Caco-2 (cell line): Measurements from ENCODE around the gene ADAD2. TPM values are rescaled to one million over a fixed set of nuclear protein-coding genes. Genes with fewer than 3 reads are reported as not detected.

Experiments used
- BruUV-seq: library from RNA; stranded (reverse); fragments of 400-500 nt; replicated peaks from 2 replicates; lab custom pipeline; 2021; lab: Mats Ljungman, UMichigan
- CTCF ChIA-PET: fragments of 300-600 bp; sonication (Branson Sonifier 250); formaldehyde crosslinking; loops from one replicate; lab custom pipeline; 2022; ENCODE audit warnings: antibody characterized with exemption; lab: Charles Lee
- POLR2A ChIA-PET: fragments of 300-600 bp; sonication (Branson Sonifier 250); formaldehyde crosslinking; loops from one replicate; lab custom pipeline; 2022; ENCODE audit warnings: antibody characterized with exemption; lab: Charles Lee
- DNase-seq, 2 experiments: peaks; one replicate each; pipeline versions ENCODE4 v3.0.0 to v3.0.0-alpha.2; 2020 to 2022
- H3K27me3 ChIP-seq: replicated peaks from 2 replicates; pipeline ENCODE4 v1.6.0; 2011; ENCODE audit warnings: low read length; ENCODE audit not compliant: control insufficient read depth, insufficient read depth
- H3K36me3 ChIP-seq: 2 replicates; pipeline ENCODE4 v1.5.1; 2011; ENCODE audit warnings: low read length; ENCODE audit not compliant: control insufficient read depth, insufficient read depth
- H3K4me1 ChIP-seq: fragments of 250-450 bp; sonication (Bioruptor Pico); 2 replicates; pipeline ENCODE4 v1.5.1; 2020; ENCODE audit warnings: mild to moderate bottlenecking
- H3K4me3 ChIP-seq: 2 replicates; pipeline ENCODE4 v1.5.1; 2011; ENCODE audit warnings: low read depth, mild to moderate bottlenecking, control low read depth, low read length
- H3K9me3 ChIP-seq: fragments of 250-450 bp; sonication (Bioruptor Pico); 2 replicates; pipeline ENCODE4 v1.5.1; 2020; ENCODE audit warnings: mild to moderate bottlenecking, moderate library complexity
- H3K27ac Mint-ChIP-seq: one replicate; pipeline ENCODE4 v1.8.0; 2022; ENCODE audit warnings: mixed read lengths; ENCODE audit not compliant: unreplicated experiment
- H3K27me3 Mint-ChIP-seq: one replicate; pipeline ENCODE4 v1.8.0; 2022; ENCODE audit warnings: mixed read lengths; ENCODE audit not compliant: insufficient read depth, unreplicated experiment
- H3K36me3 Mint-ChIP-seq: one replicate; pipeline ENCODE4 v1.8.0; 2022; ENCODE audit warnings: mild to moderate bottlenecking, mixed read lengths; ENCODE audit not compliant: insufficient read depth, unreplicated experiment
- H3K4me1 Mint-ChIP-seq: one replicate; pipeline ENCODE4 v1.8.0; 2022; ENCODE audit warnings: low read depth, mixed read lengths; ENCODE audit not compliant: unreplicated experiment
- H3K4me3 Mint-ChIP-seq: one replicate; pipeline ENCODE4 v1.8.0; 2022; ENCODE audit warnings: mild to moderate bottlenecking, moderate library complexity, mixed read lengths; ENCODE audit not compliant: unreplicated experiment
- H3K9me3 Mint-ChIP-seq: one replicate; pipeline ENCODE4 v1.8.0; 2022; ENCODE audit warnings: mixed read lengths; ENCODE audit not compliant: unreplicated experiment
- CTCF ChIP-seq, 2 experiments: fragments of 200-600 bp in 1 of 2; IDR thresholded peaks; 1 replicate in 1 of 2; 2 replicates in 1 of 2; pipeline versions ENCODE4 v1.5.1 to v1.8.0; 2011 to 2022; ENCODE audit warnings: antibody characterized with exemption in 1 of 2, control low read depth in 1 of 2, inconsistent platforms in 1 of 2, low read depth in 1 of 2, low read length in 1 of 2, mild to moderate bottlenecking in 1 of 2, moderate library complexity in 1 of 2; ENCODE audit not compliant: insufficient read depth in 1 of 2, severe bottlenecking in 1 of 2, unreplicated experiment in 1 of 2
- intact Hi-C: fragments of 100-400 bp; cut with micrococcal nuclease; formaldehyde crosslinking; loops from one replicate; pipeline ENCODE4 v1.10.0; 2022; ENCODE audit not compliant: unreplicated experiment
- total RNA-seq: library from RNA; stranded (reverse); gene quantifications from 2 replicates; pipeline ENCODE4 v1.2.3, GENCODE V29; 2022

Gene ADAD2
- total RNA-seq, 1 experiment from 2014 or later = not detected

GRCh38 chr16:84166796-84167695 lies 23.9 kb upstream of the ADAD2 start:
- no peak for TF ChIP-seq CTCF (IDR thresholded peaks at IDR 0.05; ENCODE audit: insufficient read depth in 1 of 2, low read depth in 1 of 2, low read length in 1 of 2, severe bottlenecking in 1 of 2, unreplicated experiment in 1 of 2)
- Mint-ChIP-seq H3K36me3 (no peaks in the 10 kb centered on the region), H3K4me3 (no peak overlapping the region), H3K27ac (no peak overlapping the region), H3K27me3 (peaks cover 24% of the 10 kb centered on the region), H3K9me3 (no peaks in the 10 kb centered on the region), H3K4me1 (no peaks in the 10 kb centered on the region)
- Histone ChIP-seq H3K4me1 (no peaks in the 10 kb centered on the region), H3K9me3 (no peaks in the 10 kb centered on the region), H3K4me3 (no peak overlapping the region), H3K36me3 (no peaks in the 10 kb centered on the region), H3K27me3 (no peaks in the 10 kb centered on the region)
- intact Hi-C loops = no loop called here
- no peak for DNase-seq
- POLR2A ChIA-PET = no interaction called here
- BruUV-seq = no TSS peak
- CTCF ChIA-PET = interaction anchor here (0.8 to 1.4 kb wide), 2 partner anchors 20 to 28 kb away, joined by 3 to 9 read pairs; partner anchors contain the start of gene TAF1C

GRCh38 chr16:84169765-84170310 lies 21.1 kb upstream of the ADAD2 start:
- no peaks in the 10 kb centered on the region for H3K4me1 Mint-ChIP-seq
- Histone ChIP-seq H3K9me3 (no peaks in the 10 kb centered on the region), H3K4me3 (no peak overlapping the region), H3K36me3 (no peaks in the 10 kb centered on the region), H3K27me3 (no peaks in the 10 kb centered on the region), H3K4me1 (no peaks in the 10 kb centered on the region)
- no peak overlapping the region for H3K4me3 Mint-ChIP-seq
- intact Hi-C loops = no loop called here
- DNase-seq = no peak
- ChIA-PET POLR2A (no interaction called here), CTCF (interaction anchor here (0.7 to 3.5 kb wide), 3 partner anchors 17 to 156 kb away, joined by 3 to 19 read pairs (median 8); partner anchors contain the start of gene TAF1C)
- H3K27me3 Mint-ChIP-seq = peaks cover 14% of the 10 kb centered on the region
- TF ChIP-seq CTCF (IDR thresholded peaks at IDR 0.05; ENCODE audit: insufficient read depth in 1 of 2, low read depth in 1 of 2, low read length in 1 of 2, severe bottlenecking in 1 of 2, unreplicated experiment in 1 of 2) = no peak
- no peaks in the 10 kb centered on the region for H3K9me3 Mint-ChIP-seq
- peaks cover under 1% of the 10 kb centered on the region for H3K36me3 Mint-ChIP-seq
- no peak overlapping the region for H3K27ac Mint-ChIP-seq
- no TSS peak for BruUV-seq

DNA sequence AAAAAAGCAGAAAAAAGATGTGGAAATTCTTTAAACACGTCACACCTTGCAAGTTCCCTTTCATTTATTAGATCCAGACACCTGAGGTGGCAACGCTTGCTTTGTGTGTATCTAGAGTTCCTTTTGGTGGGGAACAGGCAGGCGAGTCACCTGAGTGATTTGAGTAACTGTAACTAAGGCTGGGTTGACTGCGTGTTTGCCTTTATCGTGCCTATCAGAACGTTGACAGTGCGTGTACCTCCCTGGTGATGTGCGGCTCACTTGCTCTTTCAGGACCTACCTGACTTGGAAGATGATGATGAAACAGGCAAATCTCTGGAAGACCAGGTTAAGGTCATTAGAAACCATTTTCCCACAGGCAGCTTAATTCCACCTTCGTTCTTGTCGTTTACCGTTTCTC lies 16.6 kb upstream of the ADAD2 start:
- BruUV-seq = no TSS peak
- CTCF ChIA-PET = interaction anchor here (1.4 to 1.9 kb wide), 1 partner anchor 13 kb away, joined by 4 to 10 read pairs; the partner anchor contains the start of gene TAF1C
- intact Hi-C loops = loop anchor here (2.0 kb wide), 1 partner anchor 58 kb away; the partner anchor contains the start of gene MBTPS1

More for the DNA sequence above, 16.6 kb upstream of the ADAD2 start:
- Mint-ChIP-seq H3K4me1 (no peaks in the 10 kb centered on the region), H3K27ac (no peak overlapping the region), H3K27me3 (peaks cover 5% of the 10 kb centered on the region), H3K4me3 (no peak overlapping the region), H3K9me3 (no peaks in the 10 kb centered on the region), H3K36me3 (peaks cover 8% of the 10 kb centered on the region)
- Histone ChIP-seq H3K4me3 (no peak overlapping the region), H3K27me3 (no peaks in the 10 kb centered on the region), H3K4me1 (peaks cover 16% of the 10 kb centered on the region), H3K36me3 (no peaks in the 10 kb centered on the region; the same call in 1 of the 2 replicates), H3K9me3 (no peaks in the 10 kb centered on the region)
- POLR2A ChIA-PET = no interaction called here
- TF ChIP-seq CTCF (IDR thresholded peaks at IDR 0.05; ENCODE audit: insufficient read depth in 1 of 2, low read depth in 1 of 2, low read length in 1 of 2, severe bottlenecking in 1 of 2, unreplicated experiment in 1 of 2) = no peak
- DNase-seq = no peak
